ENCODE data around the gene DNAJB1. TPM values are rescaled to one million over a fixed set of nuclear protein-coding genes. Genes with fewer than 3 reads are reported as not detected.
A peak's percentile ranks its signal among the peaks of the same experiment; 100 is the strongest.
"Not testable (repeated sequence)": the region's sequence is repeated elsewhere in the genome, so short reads cannot be mapped to it uniquely, and the experiment has no call there.

Gene DNAJB1
- 111 TPM for total RNA-seq
- long read RNA-seq, transcript DNAJB1-208 (3 exons, 882 nt) = minor isoform, 5 of 717 reads
- long read RNA-seq, transcript DNAJB1-201 (3 exons, 2,264 nt) = major isoform, 685 of 717 reads
- long read RNA-seq, partial matches to known transcripts = 12 of 717 reads
- long read RNA-seq, other reads (novel, unspliced or antisense) = 15 of 717 reads

DNA sequence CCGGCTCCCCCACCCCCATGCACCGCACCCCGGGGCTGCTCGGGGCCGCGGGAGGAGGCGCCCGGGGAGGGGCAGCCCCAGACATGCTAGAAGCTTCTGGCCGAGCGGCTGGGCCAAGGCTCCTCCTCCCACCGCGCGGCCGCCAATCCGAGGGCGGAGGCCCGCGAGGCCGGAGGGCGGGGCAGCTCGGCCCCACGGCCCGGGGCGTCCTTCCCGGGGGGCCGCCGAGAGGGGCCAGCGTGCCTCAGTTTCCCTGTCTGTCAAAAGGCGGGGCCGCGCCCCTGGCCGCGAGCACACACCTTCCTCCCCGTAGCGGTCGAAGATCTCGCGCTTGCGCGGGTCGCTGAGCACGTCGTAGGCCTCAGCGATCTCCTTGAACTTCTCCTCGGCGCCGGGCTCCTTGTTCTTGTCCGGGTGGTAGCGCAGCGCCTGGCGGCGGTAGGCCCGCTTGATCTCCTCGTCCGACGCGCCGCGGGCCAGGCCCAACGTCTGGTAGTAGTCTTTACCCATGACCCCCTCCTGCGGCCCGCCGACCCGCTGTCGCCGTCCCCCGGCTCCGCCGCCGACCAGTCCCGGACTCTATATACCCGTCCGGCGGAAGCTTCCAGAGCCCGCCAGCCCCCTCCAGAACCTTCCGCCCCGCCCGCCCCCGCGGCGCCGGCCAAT, at the start of gene DNAJB1:
DNAJB1 (minus strand) TSS at position 558 of the 666 bp plus-strand sequence; CDS start at position 510, 48 bp downstream.
- peak; percentile 93 for DNase-seq (ENCODE audit: low spot score)

DNA sequence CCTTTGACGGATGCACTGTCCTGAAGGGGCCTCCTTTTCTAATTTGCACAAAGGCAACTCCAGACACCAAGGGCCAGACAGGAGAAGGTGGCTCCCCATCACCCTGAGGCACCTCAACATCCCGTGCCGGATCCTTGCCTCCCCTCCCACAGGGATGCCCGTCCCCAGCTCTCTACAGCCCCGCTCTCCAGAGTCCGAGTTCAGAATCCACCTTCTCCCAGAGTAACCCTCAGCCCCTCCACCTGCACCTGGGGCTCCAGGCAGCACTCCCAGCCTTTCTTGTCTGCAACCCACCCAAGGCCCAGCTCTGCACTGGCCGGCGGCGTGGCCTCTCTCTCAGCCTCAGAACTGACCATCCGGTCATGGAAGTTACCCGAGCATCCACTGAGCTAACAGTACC, 48.9 kb upstream of the DNAJB1 start:
- DNase-seq (ENCODE audit: low spot score) = no peak

DNA sequence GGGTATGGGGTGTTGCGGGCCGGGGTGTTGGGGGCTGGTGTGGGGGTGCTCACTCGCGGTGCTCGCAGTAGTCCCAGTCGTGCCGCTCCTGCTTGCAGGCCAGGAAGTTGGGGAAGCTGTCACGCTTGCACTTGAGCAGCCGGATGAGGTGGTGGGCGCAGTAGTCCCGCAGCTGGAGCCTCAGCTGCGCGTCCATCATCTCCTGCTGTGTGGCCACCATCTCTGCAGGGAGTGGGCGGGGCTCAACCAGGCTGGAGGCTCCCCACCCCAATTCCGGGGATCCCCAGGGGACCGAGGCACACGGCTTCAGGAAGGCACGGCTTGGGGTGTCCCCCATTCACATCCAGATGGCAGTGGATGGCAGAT, 48.5 kb upstream of the DNAJB1 start:
- DNase-seq (ENCODE audit: low spot score) = no peak

DNA sequence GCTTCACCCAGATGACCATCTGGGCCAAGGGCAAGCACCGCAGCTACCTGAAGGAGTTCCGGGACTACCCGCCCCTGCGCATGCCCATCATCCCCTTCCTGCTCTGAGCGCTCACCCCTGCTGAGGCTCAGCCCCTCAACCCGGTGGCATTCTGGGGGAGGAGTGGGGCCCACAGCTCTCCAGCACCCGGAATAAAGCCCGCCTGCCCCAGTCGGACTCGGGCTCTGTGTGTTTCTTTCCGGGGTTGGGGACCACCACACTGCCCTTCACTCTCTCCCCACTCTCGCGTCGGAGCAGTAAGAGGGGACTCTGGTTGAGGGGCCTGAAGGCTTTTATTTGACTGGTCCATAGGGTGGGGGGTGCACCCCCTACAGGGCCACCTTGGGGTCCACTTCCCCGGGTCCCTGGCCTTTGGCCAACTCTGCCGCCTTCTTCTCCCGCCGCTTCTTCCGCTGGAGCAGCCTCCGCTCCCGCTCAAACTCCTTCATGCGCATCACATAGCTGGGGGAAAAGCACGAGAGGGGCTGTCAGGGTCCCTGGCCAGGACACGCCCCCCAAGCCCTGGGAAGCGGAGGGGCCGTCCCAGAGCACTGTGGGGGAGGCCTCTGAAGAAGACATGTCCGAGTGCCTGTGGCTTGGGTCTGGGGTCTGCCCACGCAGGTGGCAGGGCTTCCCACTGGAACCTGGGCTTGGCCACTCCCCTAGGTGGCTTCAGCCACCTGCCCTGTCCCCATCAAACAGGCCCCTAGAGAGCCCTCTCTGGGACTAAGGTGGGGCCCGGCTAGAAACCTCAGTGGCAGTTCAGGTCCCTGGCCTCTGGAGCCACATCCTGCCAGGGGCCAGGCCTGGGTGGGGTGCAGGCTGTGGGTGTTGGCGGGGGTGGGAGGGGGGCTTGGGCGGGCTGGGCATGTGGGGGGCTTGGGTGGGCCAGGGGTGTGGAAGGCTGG, 47.8 kb upstream of the DNAJB1 start:
- DNase-seq (ENCODE audit: low spot score) = no peak

DNA sequence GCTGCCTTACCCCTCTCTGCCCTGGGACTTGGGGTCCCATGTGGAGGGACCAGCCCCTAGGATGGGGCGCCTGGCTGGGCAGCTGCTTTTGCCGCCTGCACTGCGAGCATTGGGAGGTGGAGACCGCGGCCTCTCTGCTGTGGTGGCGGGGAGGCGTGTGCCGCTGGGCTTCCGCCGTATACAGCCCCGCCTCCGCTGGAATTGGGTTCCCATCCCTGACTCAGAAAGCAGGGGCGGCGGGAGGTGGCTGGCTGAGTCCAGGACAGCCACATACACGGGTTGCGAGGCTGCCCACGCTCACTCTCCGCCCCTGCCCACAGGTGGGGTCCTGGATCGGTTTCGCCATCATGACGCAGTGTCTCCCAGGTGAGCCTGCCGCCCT, 47.1 kb upstream of the DNAJB1 start:
- no peak for DNase-seq (ENCODE audit: low spot score)

DNA sequence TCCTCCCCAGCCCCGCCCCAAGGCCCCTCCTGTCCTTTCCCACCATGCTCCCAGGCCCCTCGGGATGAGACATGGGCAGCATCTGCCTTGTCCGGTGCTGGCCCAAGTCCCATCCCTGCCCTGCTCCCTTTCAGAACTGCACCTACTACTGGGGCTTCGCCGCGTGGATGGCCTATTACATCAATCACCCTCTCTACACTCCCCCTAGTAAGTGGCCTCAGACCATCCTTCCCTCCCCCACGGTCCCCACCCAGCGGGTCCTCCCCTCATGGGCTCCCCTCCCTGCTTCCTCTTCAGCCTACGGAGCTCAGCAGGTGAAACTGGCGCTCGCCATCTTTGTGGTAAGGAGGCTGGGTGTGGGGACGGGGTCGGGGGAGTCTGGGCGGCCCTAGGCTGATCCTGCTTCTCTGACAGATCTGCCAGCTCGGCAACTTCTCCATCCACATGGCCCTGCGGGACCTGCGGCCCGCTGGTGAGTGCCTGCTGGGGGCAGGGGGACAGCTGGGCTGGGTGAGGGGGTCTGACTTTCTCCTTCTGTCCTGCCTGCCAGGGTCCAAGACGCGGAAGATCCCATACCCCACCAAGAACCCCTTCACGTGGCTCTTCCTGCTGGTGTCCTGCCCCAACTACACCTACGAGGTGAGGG, 46.6 kb upstream of the DNAJB1 start:
- DNase-seq (ENCODE audit: low spot score) = not testable (repeated sequence)

DNA sequence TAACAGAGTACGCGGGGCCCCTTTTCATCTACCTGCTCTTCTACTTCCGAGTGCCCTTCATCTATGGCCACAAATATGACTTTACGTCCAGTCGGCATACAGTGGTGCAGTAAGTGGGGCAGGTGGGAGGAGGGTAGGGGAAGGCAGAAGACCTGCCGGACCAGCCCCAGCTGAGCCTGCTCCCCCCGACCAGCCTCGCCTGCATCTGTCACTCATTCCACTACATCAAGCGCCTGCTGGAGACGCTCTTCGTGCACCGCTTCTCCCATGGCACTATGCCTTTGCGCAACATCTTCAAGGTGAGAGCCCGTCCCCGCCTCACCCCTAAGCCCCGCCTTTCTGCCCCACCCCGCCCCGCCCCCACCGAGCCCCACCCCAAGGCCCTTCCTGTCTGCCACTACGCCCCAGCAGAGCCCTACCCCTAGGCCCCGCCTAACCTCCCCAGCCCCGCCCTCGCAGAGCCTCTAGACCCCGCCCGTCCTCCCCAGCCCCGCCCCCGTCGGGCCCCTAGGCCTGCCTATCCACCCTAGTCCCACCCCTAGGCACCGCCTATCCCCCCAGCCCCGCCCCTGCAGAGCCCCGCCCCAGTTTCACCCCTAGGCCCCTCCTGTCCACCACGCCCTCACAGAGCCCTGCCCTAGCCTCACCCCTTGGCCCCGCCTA, 45.9 kb upstream of the DNAJB1 start:
- no peak for DNase-seq (ENCODE audit: low spot score)

DNA sequence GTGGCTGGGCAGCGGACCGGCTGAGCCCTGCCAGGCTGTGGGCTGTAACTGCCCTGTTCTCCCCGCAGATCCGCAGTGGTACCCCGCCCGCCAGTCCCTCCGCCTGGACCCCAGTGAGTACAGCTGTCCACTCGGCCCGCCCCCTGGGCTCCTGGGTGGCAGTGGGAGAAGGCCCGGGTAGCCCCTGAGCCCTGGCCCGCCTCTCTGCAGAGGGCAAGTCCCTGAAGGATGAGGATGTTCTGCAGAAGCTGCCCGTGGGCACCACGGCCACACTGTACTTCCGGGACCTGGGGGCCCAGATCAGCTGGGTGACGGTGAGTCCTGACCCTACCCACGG, 45.4 kb upstream of the DNAJB1 start:
- no peak for DNase-seq (ENCODE audit: low spot score)

DNA sequence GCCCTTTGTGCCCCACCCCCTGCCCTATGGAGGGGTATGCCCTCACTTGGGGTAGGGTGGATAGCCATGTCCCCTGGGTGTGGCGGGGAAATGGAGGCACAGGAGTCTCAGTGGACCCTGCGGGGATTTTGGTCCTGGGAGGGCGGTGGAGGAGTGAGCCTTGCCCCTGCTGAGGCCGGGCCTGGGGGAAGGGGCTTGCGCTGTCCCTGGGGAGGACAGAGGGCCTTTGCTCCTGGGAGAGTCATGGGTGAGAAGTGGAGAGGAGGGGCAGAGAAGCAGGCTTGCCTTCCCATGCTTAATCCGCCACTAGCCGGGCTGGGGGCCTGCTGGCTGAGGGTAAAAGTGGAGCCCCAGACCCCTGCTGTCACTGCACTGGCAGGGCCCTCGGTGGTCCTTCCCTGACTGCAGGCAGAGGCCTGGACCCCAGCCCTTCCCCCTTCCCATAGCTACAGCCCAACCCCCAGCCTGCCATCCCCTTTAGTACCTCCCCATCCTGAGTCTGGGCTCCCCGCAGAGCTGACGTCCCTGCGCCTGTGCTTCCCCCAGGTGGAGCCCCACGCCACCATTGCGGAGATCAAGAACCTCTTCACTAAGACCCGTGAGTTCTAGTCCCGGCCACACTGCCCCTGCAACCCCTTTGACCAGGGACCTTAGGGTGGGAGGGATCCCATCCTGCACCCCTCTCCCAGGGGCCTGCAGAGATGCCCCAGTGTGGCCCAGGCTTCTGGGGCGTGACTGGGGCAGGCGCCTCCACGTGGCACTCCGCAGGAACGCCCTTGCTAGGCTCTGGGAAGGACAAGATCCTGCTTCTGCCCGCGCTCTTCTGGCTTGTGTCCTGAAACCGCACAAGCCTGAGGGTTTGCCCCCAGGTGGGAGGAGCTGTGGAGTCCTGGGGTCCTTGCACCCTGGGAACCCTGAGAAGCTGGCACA, 44.7 kb upstream of the DNAJB1 start:
- DNase-seq (ENCODE audit: low spot score) = no peak

DNA sequence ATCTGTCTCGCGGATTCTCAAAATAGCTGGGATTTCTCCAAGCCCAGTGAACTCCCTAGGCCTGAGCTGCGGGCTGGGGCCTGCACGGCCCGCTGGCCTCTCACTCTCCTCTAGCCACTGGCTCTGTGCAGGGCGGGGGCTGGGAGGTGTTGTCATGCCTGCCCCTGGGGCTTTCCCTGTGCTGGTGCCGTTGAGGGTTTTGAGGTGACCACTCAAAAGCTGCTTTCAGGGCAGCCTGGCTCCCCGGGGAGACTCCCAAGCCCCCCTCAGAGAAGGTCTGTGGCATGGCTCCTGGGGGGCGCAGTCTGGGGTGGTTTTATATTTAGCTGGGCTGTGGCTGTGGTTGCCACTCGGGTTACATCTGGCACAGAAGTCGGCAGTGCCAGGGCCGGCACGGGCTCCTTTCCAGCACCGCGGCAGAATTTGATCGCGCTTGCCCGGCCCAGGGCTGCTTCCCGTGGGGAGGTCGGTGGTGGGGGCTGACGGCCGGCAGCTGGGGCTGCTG, 43.7 kb upstream of the DNAJB1 start:
- no peak for DNase-seq (ENCODE audit: low spot score)

DNA sequence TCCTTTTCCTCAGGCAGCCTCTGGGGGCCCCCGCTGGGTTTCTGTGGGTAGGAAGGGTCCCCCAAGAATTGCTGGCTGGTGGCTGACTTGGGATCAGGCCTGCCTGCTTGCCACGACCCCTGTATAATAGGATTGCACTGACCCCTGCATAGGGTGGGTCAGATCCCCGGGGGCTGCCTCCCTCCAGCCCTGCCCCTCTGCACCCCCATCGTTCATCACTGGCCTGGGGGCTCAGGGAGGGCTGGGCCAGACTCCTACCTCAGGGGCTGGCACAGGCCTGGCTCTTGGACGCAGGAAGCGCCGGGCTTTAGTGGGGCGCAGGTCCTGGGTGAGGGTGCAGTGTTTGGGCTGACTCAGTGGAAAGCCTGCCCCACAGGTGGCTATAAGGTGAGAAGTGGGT, 43.1 kb upstream of the DNAJB1 start:
- no peak for DNase-seq (ENCODE audit: low spot score)

DNA sequence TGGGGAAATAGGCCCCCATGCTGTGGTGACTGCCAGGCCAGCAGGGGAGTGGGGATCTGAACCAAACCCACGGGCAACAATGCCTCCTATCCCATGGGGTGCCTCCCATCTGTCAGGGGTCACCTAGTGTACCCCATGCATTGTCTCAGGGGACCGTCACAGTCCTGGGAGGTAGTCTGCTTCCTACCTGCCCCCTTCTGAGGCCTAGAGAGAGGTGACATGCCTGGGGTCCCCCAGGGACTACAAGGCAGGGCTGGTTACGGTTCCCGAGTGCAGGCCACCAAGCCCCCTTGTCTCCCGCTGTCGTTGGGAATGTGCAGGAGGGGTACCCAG, 42.5 kb upstream of the DNAJB1 start:
- DNase-seq (ENCODE audit: low spot score) = no peak

DNA sequence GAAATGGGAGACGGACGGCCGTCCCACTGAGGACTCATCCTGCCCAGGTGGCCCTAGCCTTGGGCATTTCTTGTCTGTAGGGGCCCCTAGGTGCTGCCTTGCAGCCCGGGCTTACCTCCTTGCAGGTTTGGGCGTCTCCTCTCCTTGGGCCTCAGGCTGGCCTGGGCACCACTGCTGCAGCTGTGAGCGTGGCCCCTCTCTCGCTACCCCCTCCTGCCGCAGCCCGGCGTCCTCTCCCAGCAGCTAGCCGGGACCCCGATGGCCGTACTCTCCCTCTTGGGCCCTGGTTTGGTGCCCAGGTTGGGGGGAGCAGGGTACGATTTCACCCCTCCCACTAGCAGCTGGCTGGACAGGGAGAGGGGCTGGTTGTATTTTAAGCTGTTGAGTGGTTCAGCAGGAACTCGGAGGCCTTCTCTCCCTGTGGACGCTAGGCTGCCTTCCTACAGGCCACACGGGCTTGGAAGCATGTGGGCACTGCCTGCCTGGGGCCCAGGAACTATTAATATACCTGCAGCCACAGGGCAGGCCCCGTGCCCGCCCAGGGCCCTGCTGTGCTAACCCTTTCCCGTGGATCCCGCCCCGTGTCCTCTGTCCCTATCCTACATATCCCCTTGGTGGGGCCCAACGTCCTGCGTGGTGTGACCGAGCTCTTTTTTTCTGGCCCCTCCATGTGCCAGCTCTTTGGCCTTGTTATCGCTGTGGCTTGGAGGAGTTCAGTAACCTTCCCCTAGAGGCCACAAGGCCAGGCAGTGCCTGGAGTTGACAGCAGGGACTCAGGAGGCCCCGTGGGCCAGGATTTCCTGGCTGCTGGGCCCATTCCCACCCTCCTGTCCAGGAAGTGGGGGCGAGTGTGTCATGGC, 41.9 kb upstream of the DNAJB1 start:
- no peak for DNase-seq (ENCODE audit: low spot score)

DNA sequence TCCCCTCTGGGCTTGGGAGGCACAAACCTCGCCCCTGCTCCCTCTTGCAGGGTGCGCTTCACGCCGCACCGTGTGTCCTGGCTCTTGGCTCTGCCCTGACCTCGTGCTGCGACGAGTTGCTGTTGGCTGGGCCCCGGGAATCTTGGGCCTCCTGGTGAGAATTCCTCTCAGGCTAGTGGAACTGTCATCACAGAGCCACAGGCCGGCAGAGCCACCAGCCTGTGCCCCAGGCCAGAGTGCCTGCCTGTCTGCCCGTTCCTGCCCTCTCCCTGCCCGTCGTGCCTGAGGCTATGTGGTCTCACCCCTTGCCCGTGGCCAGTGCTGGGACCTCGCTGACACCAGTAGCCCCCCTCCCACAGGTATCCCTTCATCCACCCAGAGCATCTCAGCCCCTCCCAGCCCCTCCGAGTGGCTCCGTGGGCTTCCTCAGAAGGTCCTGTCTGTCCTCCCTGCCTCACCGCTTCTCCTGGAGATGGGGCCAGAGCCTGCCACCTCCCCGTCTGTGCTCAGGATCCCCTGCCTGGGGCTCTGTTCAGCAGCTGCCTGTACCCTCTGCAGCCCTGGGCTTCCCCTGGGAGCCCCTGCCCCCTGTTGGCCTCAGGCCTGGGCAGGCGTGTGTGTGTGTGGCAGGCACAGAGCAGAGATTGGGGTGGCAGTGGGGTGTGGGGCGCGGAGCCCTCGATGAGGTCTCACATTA, 40.3 kb upstream of the DNAJB1 start:
- no peak for DNase-seq (ENCODE audit: low spot score)

DNA sequence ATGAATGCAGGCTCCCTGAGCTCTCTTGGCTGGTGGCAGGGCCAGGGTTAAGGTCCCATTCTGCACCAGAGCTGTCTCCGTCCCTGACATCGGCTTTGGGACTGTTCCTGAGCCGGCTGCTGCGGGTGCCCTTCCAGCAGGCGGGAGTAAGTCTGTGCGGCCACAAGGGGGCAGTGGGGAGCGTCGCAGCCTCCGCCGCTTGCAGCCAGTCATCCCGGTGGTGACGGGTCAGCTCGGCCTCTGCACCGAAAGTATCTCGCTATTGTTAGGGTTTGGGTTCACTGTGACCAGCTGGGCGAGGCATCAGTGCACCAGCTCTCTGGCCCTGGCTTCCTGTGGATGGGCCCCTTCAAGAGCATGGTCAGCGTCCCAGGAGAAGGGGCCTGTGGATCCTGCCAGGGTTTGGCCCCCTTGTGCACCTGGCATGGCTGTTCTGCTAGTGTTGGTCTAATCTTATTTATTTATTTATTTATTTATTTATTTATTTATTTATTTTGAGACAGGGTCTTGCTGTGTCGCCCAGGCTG, 38.5 kb upstream of the DNAJB1 start:
- DNase-seq (ENCODE audit: low spot score) = peak; percentile 94

DNA sequence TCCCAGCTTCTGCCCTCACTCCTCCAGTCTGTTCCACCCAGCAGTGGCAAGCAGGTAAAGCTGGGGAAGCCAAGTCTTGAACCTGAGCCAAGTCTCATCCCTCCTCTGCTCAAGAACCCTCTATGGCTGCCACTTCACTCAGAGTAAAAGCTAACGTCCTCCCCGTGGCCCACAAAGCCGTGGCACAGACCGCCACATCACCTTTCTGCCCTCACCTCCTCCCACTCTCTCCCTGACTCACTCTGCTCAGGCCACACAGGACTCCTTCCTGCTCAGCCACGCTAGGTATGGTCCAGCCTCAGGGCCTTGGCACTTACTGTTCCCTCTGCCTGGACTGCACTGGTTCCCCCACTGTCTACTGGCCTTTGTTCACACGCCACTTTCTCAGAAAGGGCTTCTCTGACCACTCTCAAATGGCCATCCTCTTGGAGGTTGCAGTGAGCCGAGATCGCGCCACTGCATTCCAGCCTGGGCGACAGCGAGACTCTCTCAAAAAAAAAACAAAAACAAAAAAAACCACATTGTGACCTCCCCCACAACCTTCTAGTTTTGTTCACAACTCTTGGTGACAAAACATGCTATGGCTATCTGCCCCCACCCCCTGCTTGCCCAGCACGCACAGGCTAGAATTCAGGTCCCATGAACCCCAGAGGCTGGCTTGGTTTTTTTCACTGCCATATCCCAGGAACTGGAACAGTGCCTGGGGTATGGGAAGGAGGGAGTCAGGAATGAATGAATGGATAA, 37.9 kb upstream of the DNAJB1 start:
- DNase-seq (ENCODE audit: low spot score) = no peak

DNA sequence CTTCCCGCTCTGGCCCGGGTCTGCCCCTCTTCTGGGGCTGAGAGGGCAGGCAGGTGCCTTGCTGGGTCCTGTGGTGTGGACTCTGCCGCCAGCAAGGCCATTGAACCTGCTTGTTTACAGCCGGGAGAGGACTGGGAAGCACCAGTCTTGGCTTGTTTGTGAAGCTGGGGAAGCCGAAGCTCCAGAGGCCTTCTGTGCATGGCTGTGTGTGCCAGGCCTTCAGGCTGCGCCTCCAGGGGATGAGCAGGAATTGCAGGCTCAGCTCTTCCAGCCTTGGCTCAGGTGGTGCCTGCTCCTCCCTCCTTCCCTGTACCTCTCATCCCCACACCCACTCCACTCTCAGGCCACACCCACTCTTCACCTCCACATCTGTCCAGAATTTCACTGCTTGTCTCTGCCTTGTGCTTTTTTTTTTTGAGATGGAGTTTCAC, 36.2 kb upstream of the DNAJB1 start:
- no peak for DNase-seq (ENCODE audit: low spot score)

DNA sequence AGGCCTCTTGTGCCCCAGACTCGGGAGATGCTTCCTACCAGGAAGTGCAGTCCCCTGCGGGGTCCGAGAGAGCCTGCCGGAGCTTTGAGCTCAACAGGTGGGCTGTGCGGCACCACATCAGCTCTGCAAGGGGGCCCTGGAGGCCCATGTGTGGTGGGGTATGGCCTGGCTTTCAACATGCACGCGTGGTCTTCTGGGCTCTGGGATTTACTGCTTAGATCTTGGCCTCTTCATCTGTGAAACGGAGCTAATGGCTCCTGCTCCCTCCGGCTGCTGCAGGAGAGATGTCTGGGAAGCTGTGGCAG, 35.7 kb upstream of the DNAJB1 start:
- DNase-seq (ENCODE audit: low spot score) = no peak
